Esophagus squamous epithelium (tissue), 5 donors: ENCODE results near the gene CAMTA1. TPM values are rescaled to one million over a fixed set of nuclear protein-coding genes. Genes with fewer than 3 reads are reported as not detected.

ENCODE experiments used
- DNase-seq: peaks from one replicate; lab custom pipeline; 2025; lab: John Stamatoyannopoulos, UW
- H3K27ac ChIP-seq, 4 donors: fragments of 200-600 bp; sonication (generic); one replicate each; pipeline ENCODE4 v1.5.1; 2016 to 2019; ENCODE audit warnings: mild to moderate bottlenecking in 1 of 4
- H3K27me3 ChIP-seq, 4 donors: fragments of 200-600 bp; sonication (generic); 1 replicate in 3 of 4; 2 replicates in 1 of 4; pipeline versions ENCODE4 v1.5.1 to v1.6.0; 2017 to 2021; ENCODE audit warnings: antibody characterized with exemption in 1 of 4
- H3K36me3 ChIP-seq, 3 donors: fragments of 200-600 bp; sonication (generic); one replicate each; pipeline ENCODE4 v1.5.1; 2016 to 2019
- H3K4me1 ChIP-seq, 3 donors: fragments of 200-600 bp; sonication (generic); one replicate each; pipeline ENCODE4 v1.5.1; 2017 to 2019
- H3K4me3 ChIP-seq, 4 donors: fragments of 200-600 bp; sonication (generic); 1 replicate in 3 of 4; 2 replicates in 1 of 4; pipeline ENCODE4 v1.5.1; 2016 to 2019; ENCODE audit warnings: mild to moderate bottlenecking in 2 of 4, moderate library complexity in 1 of 4
- H3K9me3 ChIP-seq, 3 donors: fragments of 200-600 bp; sonication (generic); one replicate each; pipeline ENCODE4 v1.5.1; 2016 to 2019
- POLR2A ChIP-seq, 4 donors: fragments of 450-650 bp; IDR thresholded peaks; one replicate each; pipeline ENCODE4 v1.6.1; 2017; ENCODE audit warnings: antibody characterized with exemption in 4 of 4, mild to moderate bottlenecking in 4 of 4, moderate library complexity in 3 of 4
- WGBS, 2 donors: methylation state at CpG; one replicate each; pipeline ENCODE4 v1.1.5; 2018; 5-methylcytosine and 5-hydroxymethylcytosine counted together
- intact Hi-C: fragments of 100-400 bp; cut with DNase I; formaldehyde crosslinking; loops from one replicate; pipeline ENCODE4 v1.15.0; 2022
- total RNA-seq, 4 donors: library from RNA; depleted of rRNA; stranded (reverse); fragments of >200 nt; gene quantifications; one replicate each; pipeline ENCODE4 v1.1.0, GENCODE V29; 2016
- TF ChIP-seq, protein P1 (sequence below), 6 experiments: fragments of 450-650 bp in 4 of 6; fragments of 200-600 bp in 2 of 6; sonication (generic) in 2 of 6; IDR thresholded peaks; one replicate each; pipeline ENCODE4 v1.5.1; 2016 to 2019; ENCODE audit warnings: antibody characterized with exemption in 6 of 6, mild to moderate bottlenecking in 4 of 6, moderate library complexity in 4 of 6
- donor health status: DM: yes; HTN: yes; CAD: no.

The CAMTA1 gene
- total RNA-seq, 4 donors from 2014 or later: 31.3 to 77.4 (median 45.9) TPM

DNA sequence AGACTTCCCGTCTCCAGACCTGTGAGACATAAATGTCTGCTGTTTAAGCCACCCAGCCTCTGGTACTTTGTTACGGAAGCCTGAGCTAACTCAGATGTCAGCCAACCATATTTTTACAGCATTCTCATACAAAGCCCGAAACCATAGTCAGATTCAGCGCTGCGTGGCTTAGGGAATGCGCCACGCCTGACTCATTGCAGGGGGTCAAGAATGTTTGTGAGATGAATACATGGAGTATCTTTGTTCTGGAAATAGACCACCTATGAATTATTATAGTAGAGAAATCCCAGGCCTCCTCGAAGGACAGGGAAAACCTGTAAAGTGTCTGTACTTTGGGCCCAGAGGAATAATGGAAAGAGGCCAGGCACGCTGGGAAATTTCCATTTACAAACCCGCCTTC is 434.8 kb downstream of the CAMTA1 start:
- Histone ChIP-seq H3K4me3 (no peak overlapping the region), H3K9me3 (no peaks in the 10 kb centered on the region), H3K4me1 (no peaks in the 10 kb centered on the region), H3K27ac (no peak overlapping the region), H3K27me3 (peaks cover 0 to 12% (median 0%) of the 10 kb centered on the region in 4 donors), H3K36me3 (no peaks in the 10 kb centered on the region)
- DNase-seq: no peak
- TF ChIP-seq POLR2A (IDR thresholded peaks at IDR 0.05): no peak
- TF ChIP-seq, protein P1, sequence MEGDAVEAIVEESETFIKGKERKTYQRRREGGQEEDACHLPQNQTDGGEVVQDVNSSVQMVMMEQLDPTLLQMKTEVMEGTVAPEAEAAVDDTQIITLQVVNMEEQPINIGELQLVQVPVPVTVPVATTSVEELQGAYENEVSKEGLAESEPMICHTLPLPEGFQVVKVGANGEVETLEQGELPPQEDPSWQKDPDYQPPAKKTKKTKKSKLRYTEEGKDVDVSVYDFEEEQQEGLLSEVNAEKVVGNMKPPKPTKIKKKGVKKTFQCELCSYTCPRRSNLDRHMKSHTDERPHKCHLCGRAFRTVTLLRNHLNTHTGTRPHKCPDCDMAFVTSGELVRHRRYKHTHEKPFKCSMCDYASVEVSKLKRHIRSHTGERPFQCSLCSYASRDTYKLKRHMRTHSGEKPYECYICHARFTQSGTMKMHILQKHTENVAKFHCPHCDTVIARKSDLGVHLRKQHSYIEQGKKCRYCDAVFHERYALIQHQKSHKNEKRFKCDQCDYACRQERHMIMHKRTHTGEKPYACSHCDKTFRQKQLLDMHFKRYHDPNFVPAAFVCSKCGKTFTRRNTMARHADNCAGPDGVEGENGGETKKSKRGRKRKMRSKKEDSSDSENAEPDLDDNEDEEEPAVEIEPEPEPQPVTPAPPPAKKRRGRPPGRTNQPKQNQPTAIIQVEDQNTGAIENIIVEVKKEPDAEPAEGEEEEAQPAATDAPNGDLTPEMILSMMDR (IDR thresholded peaks at IDR 0.05): no peak
- intact Hi-C loops: no loop called here
- 88 to 90% methylated on average over 6 to 10 of the region's 10 CpGs for WGBS, 2 donors

DNA sequence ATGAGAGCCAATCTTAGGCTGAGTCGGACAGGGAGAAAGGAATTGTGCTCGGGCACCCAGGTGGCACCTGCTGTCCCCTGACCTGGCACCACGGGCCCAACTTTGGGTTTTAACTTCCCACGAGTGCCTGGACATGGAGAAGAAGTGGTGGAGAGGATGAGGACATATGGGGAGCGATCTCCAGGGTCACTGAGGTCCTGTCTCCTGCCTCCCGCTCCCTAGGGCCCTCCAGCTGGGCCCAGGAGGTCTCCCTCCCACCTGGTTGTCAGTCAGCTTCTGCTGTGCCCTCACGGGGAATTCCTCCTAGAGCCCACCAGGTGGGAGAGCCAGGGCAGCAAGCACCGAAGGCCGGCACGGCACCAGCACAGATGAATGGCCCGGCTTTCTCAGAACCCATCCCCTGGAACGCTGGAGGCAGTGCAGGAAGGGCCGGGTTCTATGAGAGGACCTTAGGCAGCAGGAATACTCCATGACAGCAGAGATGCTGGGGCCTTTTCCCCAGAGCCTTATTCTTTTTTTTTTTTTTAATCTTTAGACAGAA is 435.5 kb downstream of the CAMTA1 start:
- no peaks in the 10 kb centered on the region for H3K4me1 ChIP-seq
- no peak overlapping the region for H3K4me3 ChIP-seq
- no peaks in the 10 kb centered on the region for H3K36me3 ChIP-seq
- H3K27ac ChIP-seq: no peak overlapping the region
- peaks cover 0 to 17% (median 0%) of the 10 kb centered on the region in 4 donors for H3K27me3 ChIP-seq
- TF ChIP-seq, protein P1 (IDR thresholded peaks at IDR 0.05): no peak
- no peak for TF ChIP-seq POLR2A (IDR thresholded peaks at IDR 0.05)
- intact Hi-C loops: no loop called here
- no peaks in the 10 kb centered on the region for H3K9me3 ChIP-seq
- DNase-seq: no peak
- WGBS, 2 donors: 82 to 86% methylated on average over 8 to 10 of the region's 13 CpGs

DNA sequence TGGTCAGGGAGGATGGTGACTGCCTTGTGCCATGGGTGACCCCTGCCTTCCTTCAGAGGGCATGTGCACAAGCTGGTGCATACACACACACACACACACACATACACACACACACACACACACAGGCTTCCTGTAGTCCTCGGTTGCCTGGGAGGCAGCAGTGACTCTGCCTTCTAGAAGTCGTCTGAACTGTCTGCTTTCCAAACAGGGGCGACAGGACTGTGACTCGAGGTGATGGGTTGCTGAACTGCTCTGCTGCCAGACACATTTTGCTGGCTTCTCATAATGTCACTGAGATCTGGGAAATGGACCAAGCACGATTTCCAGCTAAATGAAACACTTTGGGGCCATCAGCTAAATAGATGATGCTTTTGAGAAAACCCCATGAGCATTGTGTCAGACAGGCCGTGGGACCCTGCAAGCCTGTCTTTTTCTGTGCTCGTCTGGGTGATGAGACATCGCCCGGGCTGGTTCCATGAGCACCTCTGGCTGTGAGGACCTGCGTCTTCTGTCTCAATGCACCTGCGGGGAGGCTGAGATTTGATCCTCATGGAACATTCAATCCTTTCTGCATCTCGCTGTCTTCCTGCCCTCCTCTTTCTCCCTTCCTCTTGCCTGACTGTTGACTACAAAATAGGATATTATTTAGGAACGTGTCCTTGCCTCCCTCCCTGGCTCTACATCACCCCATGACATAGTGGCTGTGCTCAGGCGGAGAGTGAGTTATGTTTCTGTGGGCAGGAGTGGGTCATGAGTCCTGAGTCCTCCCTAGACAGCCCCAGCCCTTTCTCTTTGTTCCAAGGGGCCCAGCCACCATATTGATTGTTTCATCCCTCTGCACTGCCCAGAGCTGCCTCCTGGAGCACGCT is 436.8 kb downstream of the CAMTA1 start:
- H3K27ac ChIP-seq: no peak overlapping the region
- TF ChIP-seq POLR2A (IDR thresholded peaks at IDR 0.05): no peak
- TF ChIP-seq, protein P1 (IDR thresholded peaks at IDR 0.05): no peak
- DNase-seq: no peak

DNA sequence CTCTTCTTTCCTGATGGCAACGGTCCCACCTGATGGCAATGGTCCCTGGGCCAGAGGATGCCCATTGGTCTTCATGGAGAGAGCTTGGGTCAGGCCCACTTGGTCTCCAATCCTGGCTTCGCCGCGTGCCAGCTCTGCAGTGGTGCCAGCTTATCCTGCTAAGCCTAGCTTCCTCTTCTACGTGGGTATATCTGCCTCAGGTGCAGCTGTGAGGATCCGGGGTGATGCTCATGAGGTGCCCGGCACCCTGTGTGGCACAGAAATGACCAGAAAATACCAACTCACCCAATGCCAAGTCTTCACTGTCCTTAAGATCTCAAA is 437.4 kb downstream of the CAMTA1 start:
- WGBS, 2 donors: 83 to 86% methylated on average over 7 of the region's 7 CpGs
- no peaks in the 10 kb centered on the region for H3K36me3 ChIP-seq
- intact Hi-C loops: no loop called here
- H3K27me3 ChIP-seq: peaks cover 0 to 28% (median 0%) of the 10 kb centered on the region in 4 donors
- TF ChIP-seq POLR2A (IDR thresholded peaks at IDR 0.05): no peak
- TF ChIP-seq, protein P1 (IDR thresholded peaks at IDR 0.05): no peak
- DNase-seq: no peak
- no peak overlapping the region for H3K4me3 ChIP-seq
- no peaks in the 10 kb centered on the region for H3K9me3 ChIP-seq
- H3K27ac ChIP-seq: no peak overlapping the region
- H3K4me1 ChIP-seq: no peaks in the 10 kb centered on the region

More for the DNA sequence above, 436.8 kb downstream of the CAMTA1 start:
- no peaks in the 10 kb centered on the region for H3K36me3 ChIP-seq
- H3K9me3 ChIP-seq: no peaks in the 10 kb centered on the region
- H3K27me3 ChIP-seq: peaks cover 0 to 25% (median 0%) of the 10 kb centered on the region in 4 donors
- H3K4me3 ChIP-seq: no peak overlapping the region
- intact Hi-C loops: no loop called here
- WGBS, 2 donors: 70 to 74% methylated on average over 10 to 11 of the region's 15 CpGs
- H3K4me1 ChIP-seq: no peaks in the 10 kb centered on the region
